IMR-90 (cell line): ENCODE measurements around the gene SCNN1B. TPM values are rescaled to one million over a fixed set of nuclear protein-coding genes. Genes with fewer than 3 reads are reported as not detected.

ENCODE experiments used
- ATAC-seq: fragments of 200-7000 bp; cut with Tn5 transposase; 2 replicates; pipeline ENCODE4 v1.9.1; 2020; ENCODE audit warnings: low read depth, mild to moderate bottlenecking, moderate library complexity
- BruUV-seq: library from RNA; stranded (reverse); fragments of 400-500 nt; replicated peaks from 2 replicates; lab custom pipeline; 2021; lab: Mats Ljungman, UMichigan
- CTCF ChIA-PET: fragments of 300-600 bp; formaldehyde crosslinking; extraction: SDS; loops from one replicate; lab custom pipeline; 2021; ENCODE audit warnings: antibody characterized with exemption; lab: Yijun Ruan, JAX
- POLR2A ChIA-PET: fragments of 300-600 bp; sonication (Branson Sonifier 250); formaldehyde crosslinking; loops from one replicate; lab custom pipeline; 2022; ENCODE audit warnings: antibody characterized with exemption; ENCODE audit not compliant: unreplicated experiment; lab: Charles Lee
- DNase-seq: peaks from one replicate; pipeline ENCODE4 v3.0.0; 2013
- H2AFZ ChIP-seq: replicated peaks from 2 replicates; pipeline ENCODE3; 2013; ENCODE audit warnings: low read length, mild to moderate bottlenecking; ENCODE audit not compliant: poor library complexity
- H2AK5ac ChIP-seq: 2 replicates; pipeline ENCODE4 v1.6.1; 2013; ENCODE audit warnings: low read depth, low read length, inconsistent platforms
- H2AK9ac ChIP-seq: replicated peaks from 2 replicates; pipeline ENCODE3; 2013; ENCODE audit warnings: mild to moderate bottlenecking, low read depth, low read length, moderate library complexity; ENCODE audit not compliant: poor library complexity
- H2BK120ac ChIP-seq: 2 replicates; pipeline ENCODE4 v1.6.1; 2013; ENCODE audit warnings: low read depth, low read length, inconsistent platforms
- H2BK15ac ChIP-seq: 3 replicates; pipeline ENCODE4 v1.6.1; 2013; ENCODE audit warnings: low read depth, low read length, inconsistent platforms
- H2BK20ac ChIP-seq: 2 replicates; pipeline ENCODE4 v1.6.1; 2013; ENCODE audit warnings: low read depth, mild to moderate bottlenecking, inconsistent platforms, low read length, moderate library complexity
- H2BK5ac ChIP-seq: 2 replicates; pipeline ENCODE4 v1.6.1; 2013; ENCODE audit warnings: mild to moderate bottlenecking, low read depth, low read length, inconsistent platforms; ENCODE audit not compliant: poor library complexity, severe bottlenecking
- H3K14ac ChIP-seq: replicated peaks from 2 replicates; pipeline ENCODE4 v1.6.1; 2013; ENCODE audit warnings: low read depth, low read length, inconsistent platforms
- H3K18ac ChIP-seq: 2 replicates; pipeline ENCODE4 v1.6.1; 2013; ENCODE audit warnings: low read depth, low read length, control low read depth
- H3K23ac ChIP-seq: 2 replicates; pipeline ENCODE4 v1.6.1; 2013; ENCODE audit warnings: low read depth, low read length, inconsistent platforms
- H3K27ac ChIP-seq: 2 replicates; pipeline ENCODE4 v1.5.1; 2013; ENCODE audit warnings: mild to moderate bottlenecking, control low read depth, low read length; ENCODE audit not compliant: insufficient read depth
- H3K27me3 ChIP-seq: 2 replicates; pipeline ENCODE4 v1.6.1; 2013; ENCODE audit warnings: low read length; ENCODE audit not compliant: control insufficient read depth, insufficient read depth
- H3K36me3 ChIP-seq: 2 replicates; pipeline ENCODE4 v1.6.1; 2013; ENCODE audit warnings: low read length, mixed read lengths; ENCODE audit not compliant: control insufficient read depth, insufficient read depth
- H3K4ac ChIP-seq: 2 replicates; pipeline ENCODE4 v1.6.1; 2013; ENCODE audit warnings: low read depth, low read length, inconsistent platforms
- H3K4me1 ChIP-seq: 2 replicates; pipeline ENCODE4 v1.6.1; 2013; ENCODE audit warnings: low read length, mixed read lengths; ENCODE audit not compliant: control insufficient read depth, insufficient read depth
- H3K4me2 ChIP-seq: 2 replicates; pipeline ENCODE4 v1.6.1; 2013; ENCODE audit warnings: low read depth, mild to moderate bottlenecking, control low read depth, low read length, moderate library complexity
- H3K4me3 ChIP-seq: 2 replicates; pipeline ENCODE4 v1.5.1; 2013; ENCODE audit warnings: low read depth, mild to moderate bottlenecking, control low read depth, low read length, moderate library complexity; ENCODE audit not compliant: insufficient read depth
- H3K56ac ChIP-seq: 2 replicates; pipeline ENCODE4 v1.6.1; 2013; ENCODE audit warnings: low read length, inconsistent platforms; ENCODE audit not compliant: insufficient read depth; ENCODE audit errors: extremely low read depth
- H3K79me1 ChIP-seq, 2 experiments: 2 replicates each; pipeline ENCODE4 v1.6.1; 2013; ENCODE audit warnings: low read length in 2 of 2, inconsistent platforms in 1 of 2, low read depth in 1 of 2
- H3K9ac ChIP-seq: 2 replicates; pipeline ENCODE4 v1.6.1; 2013; ENCODE audit warnings: low read depth, low read length, control low read depth
- H3K9me1 ChIP-seq: 2 replicates; pipeline ENCODE4 v1.6.1; 2013; ENCODE audit warnings: low read length, inconsistent platforms; ENCODE audit not compliant: insufficient read depth
- H3K9me3 ChIP-seq: 2 replicates; pipeline ENCODE4 v1.6.1; 2013; ENCODE audit warnings: low read length; ENCODE audit not compliant: control insufficient read depth, insufficient read depth
- H4K20me1 ChIP-seq: 2 replicates; pipeline ENCODE4 v1.6.1; 2013; ENCODE audit warnings: low read length, inconsistent platforms; ENCODE audit not compliant: insufficient read depth
- H4K5ac ChIP-seq: 2 replicates; pipeline ENCODE4 v1.6.1; 2013; ENCODE audit warnings: mild to moderate bottlenecking, low read depth, low read length, control low read depth
- H4K8ac ChIP-seq, 2 experiments: 2 replicates each; pipeline ENCODE4 v1.6.1; 2013; ENCODE audit warnings: low read depth in 2 of 2, low read length in 2 of 2, control low read depth in 1 of 2, inconsistent platforms in 1 of 2
- H4K91ac ChIP-seq: 2 replicates; pipeline ENCODE4 v1.6.1; 2013; ENCODE audit warnings: low read depth, low read length, inconsistent platforms; ENCODE audit not compliant: insufficient read depth
- BHLHE40 ChIP-seq: fragments of 150-350 bp; IDR thresholded peaks from 2 replicates; pipeline ENCODE4 v1.6.1; 2016; ENCODE audit warnings: mild to moderate bottlenecking, low read depth, low read length
- CEBPB ChIP-seq: IDR thresholded peaks from 2 replicates; pipeline ENCODE4 v1.6.1; 2012; ENCODE audit warnings: low read depth, low read length, improper control_type of control experiment
- CHD1 ChIP-seq: IDR thresholded peaks from 2 replicates; pipeline ENCODE4 v1.6.1; 2012; ENCODE audit warnings: low read depth, low read length, improper control_type of control experiment
- FOS ChIP-seq: fragments of 150-350 bp; IDR thresholded peaks from 2 replicates; pipeline ENCODE4 v1.6.1; 2016; ENCODE audit warnings: low read depth, low read length
- MAFK ChIP-seq: IDR thresholded peaks from 2 replicates; pipeline ENCODE4 v1.6.1; 2012; ENCODE audit warnings: low read depth, low read length, improper control_type of control experiment
- MXI1 ChIP-seq: IDR thresholded peaks from 2 replicates; pipeline ENCODE4 v1.6.1; 2012; ENCODE audit warnings: low read depth, mild to moderate bottlenecking, low read length, moderate library complexity, borderline replicate concordance
- NFE2L2 ChIP-seq: fragments of 150-350 bp; IDR thresholded peaks from 2 replicates; pipeline ENCODE4 v1.6.1; 2016; ENCODE audit warnings: low read depth, mild to moderate bottlenecking, low read length
- POLR2A ChIP-seq: IDR thresholded peaks from 2 replicates; pipeline ENCODE4 v1.6.1; 2012; ENCODE audit warnings: mild to moderate bottlenecking, low read depth, low read length
- RAD21 ChIP-seq: IDR thresholded peaks from 2 replicates; pipeline ENCODE4 v1.6.1; 2012; ENCODE audit warnings: low read length, improper control_type of control experiment
- RCOR1 ChIP-seq: IDR thresholded peaks from 2 replicates; pipeline ENCODE4 v1.6.1; 2012; ENCODE audit warnings: mild to moderate bottlenecking, low read length, improper control_type of control experiment; ENCODE audit not compliant: insufficient replicate concordance
- RFX5 ChIP-seq: IDR thresholded peaks from 2 replicates; pipeline ENCODE4 v1.8.0; 2012; ENCODE audit warnings: low read depth, mild to moderate bottlenecking, low read length, moderate library complexity
- SMC3 ChIP-seq: fragments of 150-350 bp; IDR thresholded peaks from 2 replicates; pipeline ENCODE4 v1.6.1; 2016; ENCODE audit warnings: low read depth, mild to moderate bottlenecking, antibody characterized with exemption, low read length, moderate library complexity
- WGBS, 2 experiments: methylation state at CpG; one replicate each; pipeline versions ENCODE4 v1.1.5 to v1.1.7; 2013; ENCODE audit warnings: missing lambda C conversion rate in 2 of 2; ENCODE audit not compliant: insufficient read length in 1 of 2; ENCODE audit errors: extremely low coverage in 2 of 2; 5-methylcytosine and 5-hydroxymethylcytosine counted together
- dilution Hi-C: fragments of 300-500 bp; cut with HindIII; formaldehyde crosslinking; loops from one replicate; pipeline ENCODE4 v1.14.3; 2018; ENCODE audit warnings: low sequenced_read_pairs; ENCODE audit not compliant: unreplicated experiment
- in situ Hi-C: fragments of 300-500 bp; cut with MboI; formaldehyde crosslinking; loops from 3 replicates; pipeline ENCODE4 v1.14.3; 2019; ENCODE audit warnings: low sequenced_read_pairs, inconsistent platforms, mixed read lengths
- intact Hi-C: fragments of 100-400 bp; cut with micrococcal nuclease; formaldehyde crosslinking; loops from 2 replicates; pipeline ENCODE4 v1.10.0; 2022
- polyA plus RNA-seq, 3 experiments: library from polyadenylated mRNA; depleted of rRNA; stranded (reverse); fragments of >200 nt; gene quantifications; 2 replicates each; pipeline ENCODE4 v1.2.3, GENCODE V29; 2012; ENCODE audit warnings: low replicate concordance in 1 of 3
- total RNA-seq: library from RNA; depleted of rRNA; stranded (reverse); fragments of >200 nt; gene quantifications from 2 replicates; pipeline ENCODE4 v1.2.3, GENCODE V29; 2012
- TF ChIP-seq, protein P1 (sequence below): conservative IDR thresholded peaks from 2 replicates; pipeline ENCODE4 v1.5.1; 2012; ENCODE audit warnings: mild to moderate bottlenecking, low read depth, low read length, improper control_type of control experiment
- TF ChIP-seq, protein P2 (sequence below): fragments of 150-350 bp; IDR thresholded peaks from 2 replicates; pipeline ENCODE4 v1.6.1; 2017; ENCODE audit warnings: mild to moderate bottlenecking, antibody characterized with exemption, low read length, low read depth

The SCNN1B gene
- total and polyA plus RNA-seq, 2 of the 4 experiments (the other 2 are of a cell fraction) = not detected

DNA sequence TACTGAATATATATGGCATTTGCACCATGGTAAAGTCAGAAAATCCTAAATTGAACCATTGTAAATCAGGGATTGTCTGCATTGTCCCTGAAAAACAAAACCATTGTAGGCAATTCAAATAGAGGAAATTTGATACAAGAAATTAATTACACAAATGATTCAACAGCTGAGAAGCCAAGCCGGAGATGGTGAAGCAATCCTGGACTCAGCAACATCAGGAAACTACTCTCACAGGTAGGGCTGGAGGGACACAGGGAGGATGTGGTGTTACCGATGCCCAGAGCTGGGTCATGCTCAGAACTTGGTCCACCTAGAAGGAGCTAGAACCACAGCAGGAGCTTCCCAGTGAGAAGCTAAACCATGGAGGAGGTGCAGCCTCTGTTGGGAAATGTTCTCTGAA is 18.5 kb upstream of the SCNN1B start:
- ATAC-seq = no peak
- H3K9me1 ChIP-seq = no peaks in the 10 kb centered on the region
- POLR2A ChIA-PET = no interaction called here

More for the DNA sequence above, 18.5 kb upstream of the SCNN1B start:
- H3K14ac ChIP-seq = no peak overlapping the region
- dilution Hi-C loops = no loop called here
- no peaks in the 10 kb centered on the region for H3K79me1 ChIP-seq
- no peak overlapping the region for H4K91ac ChIP-seq
- in situ Hi-C loops = no loop called here
- intact Hi-C loops = no loop called here
- H2AFZ ChIP-seq = no peak overlapping the region
- H2AK5ac ChIP-seq = no peak overlapping the region
- H3K27me3 ChIP-seq = no peaks in the 10 kb centered on the region
- H3K9ac ChIP-seq = no peak overlapping the region
- H3K4me3 ChIP-seq = no peak overlapping the region
- no peak overlapping the region for H4K5ac ChIP-seq
- H4K8ac ChIP-seq = no peak overlapping the region
- H3K9me3 ChIP-seq = no peaks in the 10 kb centered on the region
- no peak overlapping the region for H3K23ac ChIP-seq
- H3K4ac ChIP-seq = no peak overlapping the region
- no peak overlapping the region for H2BK20ac ChIP-seq
- no peak overlapping the region for H3K18ac ChIP-seq
- BruUV-seq = no TSS peak
- no peaks in the 10 kb centered on the region for H3K4me1 ChIP-seq
- no peak overlapping the region for H3K4me2 ChIP-seq
- H2AK9ac ChIP-seq = no peak overlapping the region
- H4K20me1 ChIP-seq = no peaks in the 10 kb centered on the region
- H3K36me3 ChIP-seq = no peaks in the 10 kb centered on the region
- no peak overlapping the region for H2BK120ac ChIP-seq
- CTCF ChIA-PET = no interaction called here
- H3K27ac ChIP-seq = no peak overlapping the region
- H2BK15ac ChIP-seq = no peak overlapping the region
- H3K56ac ChIP-seq = no peak overlapping the region
- H2BK5ac ChIP-seq = no peak overlapping the region
- no CpG with 5 or more reads among the region's 2 CpGs for WGBS, 2 experiments
- TF ChIP-seq MXI1 (no peak), CEBPB (no peak), RFX5 (no peak), RCOR1 (no peak), POLR2A (no peak), MAFK (no peak), SMC3 (no peak), FOS (no peak), RAD21 (no peak), BHLHE40 (no peak), CHD1 (no peak), NFE2L2 (no peak)
- TF ChIP-seq, protein P1, sequence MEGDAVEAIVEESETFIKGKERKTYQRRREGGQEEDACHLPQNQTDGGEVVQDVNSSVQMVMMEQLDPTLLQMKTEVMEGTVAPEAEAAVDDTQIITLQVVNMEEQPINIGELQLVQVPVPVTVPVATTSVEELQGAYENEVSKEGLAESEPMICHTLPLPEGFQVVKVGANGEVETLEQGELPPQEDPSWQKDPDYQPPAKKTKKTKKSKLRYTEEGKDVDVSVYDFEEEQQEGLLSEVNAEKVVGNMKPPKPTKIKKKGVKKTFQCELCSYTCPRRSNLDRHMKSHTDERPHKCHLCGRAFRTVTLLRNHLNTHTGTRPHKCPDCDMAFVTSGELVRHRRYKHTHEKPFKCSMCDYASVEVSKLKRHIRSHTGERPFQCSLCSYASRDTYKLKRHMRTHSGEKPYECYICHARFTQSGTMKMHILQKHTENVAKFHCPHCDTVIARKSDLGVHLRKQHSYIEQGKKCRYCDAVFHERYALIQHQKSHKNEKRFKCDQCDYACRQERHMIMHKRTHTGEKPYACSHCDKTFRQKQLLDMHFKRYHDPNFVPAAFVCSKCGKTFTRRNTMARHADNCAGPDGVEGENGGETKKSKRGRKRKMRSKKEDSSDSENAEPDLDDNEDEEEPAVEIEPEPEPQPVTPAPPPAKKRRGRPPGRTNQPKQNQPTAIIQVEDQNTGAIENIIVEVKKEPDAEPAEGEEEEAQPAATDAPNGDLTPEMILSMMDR = no peak
- TF ChIP-seq, protein P2, sequence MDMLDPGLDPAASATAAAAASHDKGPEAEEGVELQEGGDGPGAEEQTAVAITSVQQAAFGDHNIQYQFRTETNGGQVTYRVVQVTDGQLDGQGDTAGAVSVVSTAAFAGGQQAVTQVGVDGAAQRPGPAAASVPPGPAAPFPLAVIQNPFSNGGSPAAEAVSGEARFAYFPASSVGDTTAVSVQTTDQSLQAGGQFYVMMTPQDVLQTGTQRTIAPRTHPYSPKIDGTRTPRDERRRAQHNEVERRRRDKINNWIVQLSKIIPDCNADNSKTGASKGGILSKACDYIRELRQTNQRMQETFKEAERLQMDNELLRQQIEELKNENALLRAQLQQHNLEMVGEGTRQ = no peak
- DNase-seq = no peak
